GM23248 (cell line): Measurements from ENCODE around the gene PCMTD2.

Experiments used
- EZH2 ChIP-seq: fragments of 200-600 bp; sonication (generic); IDR thresholded peaks from 2 replicates; pipeline ENCODE4 v1.6.1; 2018; ENCODE audit warnings: antibody characterized with exemption, mild to moderate bottlenecking; ENCODE audit not compliant: insufficient read depth, poor library complexity, severe bottlenecking
- EZH2phosphoT487 ChIP-seq: fragments of 200-600 bp; sonication (generic); IDR thresholded peaks from 2 replicates; pipeline ENCODE4 v1.6.1; 2018; ENCODE audit warnings: antibody characterized with exemption, moderate library complexity, mild to moderate bottlenecking, low read depth; ENCODE audit not compliant: insufficient read depth

GRCh38 chr20:64233725-64234124 lies 21.8 kb upstream of the PCMTD2 start:
- TF ChIP-seq EZH2phosphoT487 (no peak), EZH2 (no peak)
